ENCODE data around the gene DGCR8.

Gene DGCR8

GRCh38 chr22:20115691-20116375 lies 35.8 kb downstream of the DGCR8 start, which contains the start of gene RANBP1:
Gene RANBP1 (plus strand): TSS chr22:20116104. CDS start chr22:20116185, 81 bp downstream.
- Histone ChIP-seq H3K4me1 (ENCODE audit: control insufficient read depth in 1 of 2, insufficient read depth in 2 of 2, low read length in 2 of 2) (peaks cover 6 to 44% of the 10 kb centered on the region in 2 donors), H3K36me3 (ENCODE audit: control insufficient read depth in 1 of 2, insufficient read depth in 2 of 2, low read length in 2 of 2) (peaks cover 8 to 59% of the 10 kb centered on the region in 2 donors), H3K27ac (ENCODE audit: low read length) (peak within 1 kb of the TSS; percentile 82)

GRCh38 chr22:20116376-20116950 lies 36.4 kb downstream of the DGCR8 start:
- Histone ChIP-seq H3K4me1 (ENCODE audit: control insufficient read depth in 1 of 2, insufficient read depth in 2 of 2, low read length in 2 of 2) (peaks cover 6 to 45% of the 10 kb centered on the region in 2 donors), H3K4me3 (ENCODE audit: low read depth in 1 of 2, low read length in 2 of 2) (peak overlapping the region; percentile 76 to 94), H3K27me3 (ENCODE audit: low read depth, low read length) (no peaks in the 10 kb centered on the region), H3K9me3 (ENCODE audit: control insufficient read depth in 1 of 2, low read length in 2 of 2) (no peaks in the 10 kb centered on the region), H3K36me3 (ENCODE audit: control insufficient read depth in 1 of 2, insufficient read depth in 2 of 2, low read length in 2 of 2) (peaks cover 8 to 57% of the 10 kb centered on the region in 2 donors), H3K27ac (ENCODE audit: low read length) (peak overlapping the region; percentile 82)

More at GRCh38 chr22:20115691-20116375, 35.8 kb downstream of the DGCR8 start, which contains the start of gene RANBP1:
- Histone ChIP-seq H3K9me3 (ENCODE audit: control insufficient read depth in 1 of 2, low read length in 2 of 2) (no peaks in the 10 kb centered on the region), H3K4me3 (ENCODE audit: low read depth in 1 of 2, low read length in 2 of 2) (peak within 1 kb of the TSS; percentile 76 to 94), H3K27me3 (ENCODE audit: low read depth, low read length) (no peaks in the 10 kb centered on the region)

GRCh38 chr22:20116951-20117632 lies 37.1 kb downstream of the DGCR8 start, which contains the start of gene TRMT2A:
Gene TRMT2A (minus strand): TSS chr22:20117226. CDS start chr22:20116906, 320 bp downstream.
- Histone ChIP-seq H3K36me3 (ENCODE audit: control insufficient read depth in 1 of 2, insufficient read depth in 2 of 2, low read length in 2 of 2) (peaks cover 8 to 59% of the 10 kb centered on the region in 2 donors), H3K9me3 (ENCODE audit: control insufficient read depth in 1 of 2, low read length in 2 of 2) (no peaks in the 10 kb centered on the region), H3K4me1 (ENCODE audit: control insufficient read depth in 1 of 2, insufficient read depth in 2 of 2, low read length in 2 of 2) (peaks cover 6 to 45% of the 10 kb centered on the region in 2 donors), H3K27ac (ENCODE audit: low read length) (peak within 1 kb of the TSS; percentile 82), H3K4me3 (ENCODE audit: low read depth in 1 of 2, low read length in 2 of 2) (peak within 1 kb of the TSS; percentile 83 to 94), H3K27me3 (ENCODE audit: low read depth, low read length) (no peaks in the 10 kb centered on the region)

GRCh38 chr22:20117633-20118299 lies 37.7 kb downstream of the DGCR8 start:
- Histone ChIP-seq H3K27me3 (ENCODE audit: low read depth, low read length) (no peaks in the 10 kb centered on the region), H3K4me3 (ENCODE audit: low read depth in 1 of 2, low read length in 2 of 2) (peak overlapping the region; percentile 83 to 94), H3K4me1 (ENCODE audit: control insufficient read depth in 1 of 2, insufficient read depth in 2 of 2, low read length in 2 of 2) (peaks cover 6 to 45% of the 10 kb centered on the region in 2 donors), H3K9me3 (ENCODE audit: control insufficient read depth in 1 of 2, low read length in 2 of 2) (no peaks in the 10 kb centered on the region), H3K27ac (ENCODE audit: low read length) (peak overlapping the region; percentile 58), H3K36me3 (ENCODE audit: control insufficient read depth in 1 of 2, insufficient read depth in 2 of 2, low read length in 2 of 2) (peaks cover 12 to 56% of the 10 kb centered on the region in 2 donors)

GRCh38 chr22:20118300-20119020 lies 38.4 kb downstream of the DGCR8 start:
- H3K4me1 ChIP-seq (ENCODE audit: control insufficient read depth in 1 of 2, insufficient read depth in 2 of 2, low read length in 2 of 2): peaks cover 6 to 47% of the 10 kb centered on the region in 2 donors

GRCh38 chr22:20121856-20122415 lies 41.9 kb downstream of the DGCR8 start:
- H3K4me1 ChIP-seq (ENCODE audit: control insufficient read depth in 1 of 2, insufficient read depth in 2 of 2, low read length in 2 of 2): peaks cover 6 to 34% of the 10 kb centered on the region in 2 donors
- H3K27me3 ChIP-seq (ENCODE audit: low read depth, low read length): no peaks in the 10 kb centered on the region
- no peak overlapping the region for H3K27ac ChIP-seq (ENCODE audit: low read length)
- no peaks in the 10 kb centered on the region for H3K9me3 ChIP-seq (ENCODE audit: control insufficient read depth in 1 of 2, low read length in 2 of 2)
- peaks cover 18 to 59% of the 10 kb centered on the region in 2 donors for H3K36me3 ChIP-seq (ENCODE audit: control insufficient read depth in 1 of 2, insufficient read depth in 2 of 2, low read length in 2 of 2)
- no peak overlapping the region for H3K4me3 ChIP-seq (ENCODE audit: low read depth in 1 of 2, low read length in 2 of 2)

More at GRCh38 chr22:20118300-20119020, 38.4 kb downstream of the DGCR8 start:
- Histone ChIP-seq H3K9me3 (ENCODE audit: control insufficient read depth in 1 of 2, low read length in 2 of 2) (no peaks in the 10 kb centered on the region), H3K36me3 (ENCODE audit: control insufficient read depth in 1 of 2, insufficient read depth in 2 of 2, low read length in 2 of 2) (peaks cover 12 to 51% of the 10 kb centered on the region in 2 donors), H3K27ac (ENCODE audit: low read length) (peak overlapping the region; percentile 58), H3K4me3 (ENCODE audit: low read depth in 1 of 2, low read length in 2 of 2) (peak overlapping the region; percentile 83 to 94), H3K27me3 (ENCODE audit: low read depth, low read length) (no peaks in the 10 kb centered on the region)

- H3K4me3 ChIP-seq (ENCODE audit: low read depth in 1 of 2, low read length in 2 of 2): no peak overlapping the region
- no peaks in the 10 kb centered on the region for H3K9me3 ChIP-seq (ENCODE audit: control insufficient read depth in 1 of 2, low read length in 2 of 2)
- H3K36me3 ChIP-seq (ENCODE audit: control insufficient read depth in 1 of 2, insufficient read depth in 2 of 2, low read length in 2 of 2): peaks cover 18 to 69% of the 10 kb centered on the region in 2 donors
- no peaks in the 10 kb centered on the region for H3K27me3 ChIP-seq (ENCODE audit: low read depth, low read length)
- no peak overlapping the region for H3K27ac ChIP-seq (ENCODE audit: low read length)
- peaks cover 1 to 25% of the 10 kb centered on the region in 2 donors for H3K4me1 ChIP-seq (ENCODE audit: control insufficient read depth in 1 of 2, insufficient read depth in 2 of 2, low read length in 2 of 2)
These were observed 43.5 kb downstream of the DGCR8 start for GRCh38 chr22:20123366-20124082.

- Histone ChIP-seq H3K4me3 (ENCODE audit: low read depth in 1 of 2, low read length in 2 of 2) (no peak overlapping the region), H3K27me3 (ENCODE audit: low read depth, low read length) (no peaks in the 10 kb centered on the region), H3K36me3 (ENCODE audit: control insufficient read depth in 1 of 2, insufficient read depth in 2 of 2, low read length in 2 of 2) (peaks cover 18 to 67% of the 10 kb centered on the region in 2 donors)
These were observed 44.2 kb downstream of the DGCR8 start for GRCh38 chr22:20124083-20124787.

GRCh38 chr22:20125201-20126174 lies 45.4 kb downstream of the DGCR8 start:
- Histone ChIP-seq H3K27ac (ENCODE audit: low read length) (no peak overlapping the region), H3K27me3 (ENCODE audit: low read depth, low read length) (no peaks in the 10 kb centered on the region), H3K36me3 (ENCODE audit: control insufficient read depth in 1 of 2, insufficient read depth in 2 of 2, low read length in 2 of 2) (peaks cover 12 to 54% of the 10 kb centered on the region in 2 donors), H3K4me3 (ENCODE audit: low read depth in 1 of 2, low read length in 2 of 2) (no peak overlapping the region), H3K9me3 (ENCODE audit: control insufficient read depth in 1 of 2, low read length in 2 of 2) (no peaks in the 10 kb centered on the region), H3K4me1 (ENCODE audit: control insufficient read depth in 1 of 2, insufficient read depth in 2 of 2, low read length in 2 of 2) (peaks cover 0 to 10% of the 10 kb centered on the region in 2 donors)

More at GRCh38 chr22:20124083-20124787, 44.2 kb downstream of the DGCR8 start:
- Histone ChIP-seq H3K9me3 (ENCODE audit: control insufficient read depth in 1 of 2, low read length in 2 of 2) (no peaks in the 10 kb centered on the region), H3K4me1 (ENCODE audit: control insufficient read depth in 1 of 2, insufficient read depth in 2 of 2, low read length in 2 of 2) (peaks cover 0 to 18% of the 10 kb centered on the region in 2 donors), H3K27ac (ENCODE audit: low read length) (no peak overlapping the region)
